HepG2 (cell line): ENCODE measurements around the gene AKR1C4. TPM values are rescaled to one million over a fixed set of nuclear protein-coding genes. Genes with fewer than 3 reads are reported as not detected.
A peak's percentile ranks its signal among the peaks of the same experiment; 100 is the strongest.

Experiments
- ATAD3A ChIP-seq: sonication (generic); formaldehyde crosslinking; IDR thresholded peaks from 2 replicates; pipeline ENCODE4 v1.4.0; 2020; ENCODE audit warnings: missing genetic modification reagents
- BRCA1 ChIP-seq: sonication (generic); formaldehyde crosslinking; IDR thresholded peaks from 2 replicates; pipeline ENCODE4 v1.4.0; 2020; ENCODE audit warnings: missing genetic modification reagents
- CCAR2 ChIP-seq: fragments of 200-400 bp; formaldehyde crosslinking; optimal IDR thresholded peaks from 2 replicates; pipeline ENCODE3; 2018; ENCODE audit warnings: low read depth, mild to moderate bottlenecking, low read length, moderate library complexity
- CREB1 ChIP-seq, 2 experiments: fragments of 450-650 bp in 1 of 2; IDR thresholded peaks; 2 replicates each; pipeline ENCODE4 v1.6.1; 2016 to 2017; ENCODE audit warnings: control low read depth in 1 of 2, mild to moderate bottlenecking in 1 of 2, missing compliant biosample characterization in 1 of 2, missing genetic modification characterization in 1 of 2
- EP300 ChIP-seq, 3 experiments: sonication (generic) in 1 of 3; formaldehyde crosslinking in 1 of 3; IDR thresholded peaks; 2 replicates each; pipeline versions ENCODE4 v1.5.1 to v1.6.1; 2011 to 2020; ENCODE audit warnings: low read depth in 2 of 3, low read length in 2 of 3, borderline replicate concordance in 1 of 3, improper control_type of control experiment in 1 of 3, mild to moderate bottlenecking in 1 of 3, missing genetic modification reagents in 1 of 3, moderate library complexity in 1 of 3
- FOXP4 ChIP-seq: sonication (generic); formaldehyde crosslinking; IDR thresholded peaks from 2 replicates; pipeline ENCODE4 v1.4.0; 2020; ENCODE audit warnings: missing genetic modification reagents
- GPBP1L1 ChIP-seq: sonication (generic); formaldehyde crosslinking; IDR thresholded peaks from 2 replicates; pipeline ENCODE4 v1.5.0; 2020; ENCODE audit warnings: mild to moderate bottlenecking, missing genetic modification reagents
- JARID2 ChIP-seq: sonication (generic); formaldehyde crosslinking; IDR thresholded peaks from 2 replicates; pipeline ENCODE4 v1.8.1; 2023; ENCODE audit warnings: missing genetic modification reagents, inconsistent platforms; ENCODE audit not compliant: insufficient replicate concordance
- MIER2 ChIP-seq: IDR thresholded peaks from 2 replicates; pipeline ENCODE4 v1.6.1; 2016; ENCODE audit warnings: missing biosample characterization, missing genetic modification reagents
- MXI1 ChIP-seq: IDR thresholded peaks from 3 replicates; pipeline ENCODE4 v1.6.1; 2012; ENCODE audit warnings: low read depth, low read length, inconsistent platforms, borderline replicate concordance
- PCBP1 ChIP-seq: fragments of 200-400 bp; formaldehyde crosslinking; IDR thresholded peaks from 2 replicates; pipeline ENCODE4 v1.6.1; 2017; ENCODE audit warnings: mild to moderate bottlenecking, low read depth, low read length, borderline replicate concordance
- SALL1 ChIP-seq: sonication (generic); formaldehyde crosslinking; IDR thresholded peaks from 2 replicates; pipeline ENCODE4 v1.8.0; 2022; ENCODE audit warnings: mild to moderate bottlenecking, missing genetic modification reagents
- TFDP2 ChIP-seq: sonication (generic); formaldehyde crosslinking; IDR thresholded peaks from 2 replicates; pipeline ENCODE4 v1.4.0; 2020; ENCODE audit warnings: missing genetic modification reagents
- ZNF143 ChIP-seq: sonication (generic); formaldehyde crosslinking; IDR thresholded peaks from 2 replicates; pipeline ENCODE4 v1.4.0; 2020; ENCODE audit warnings: missing genetic modification reagents
- ZNF331 ChIP-seq: sonication (generic); formaldehyde crosslinking; IDR thresholded peaks from 2 replicates; pipeline ENCODE4 v1.4.0; 2020; ENCODE audit warnings: missing genetic modification reagents
- ZNF503 ChIP-seq: sonication (generic); formaldehyde crosslinking; IDR thresholded peaks from 2 replicates; pipeline ENCODE4 v1.4.0; 2020; ENCODE audit warnings: missing genetic modification reagents
- ZNF691 ChIP-seq: sonication (generic); formaldehyde crosslinking; IDR thresholded peaks from 2 replicates; pipeline ENCODE4 v1.4.0; 2020; ENCODE audit warnings: missing genetic modification reagents, low read depth, mild to moderate bottlenecking, borderline replicate concordance
- ZNF7 ChIP-seq: IDR thresholded peaks from 2 replicates; pipeline ENCODE4 v1.6.1; 2016; ENCODE audit warnings: missing biosample characterization, missing genetic modification reagents
- ZNF800 ChIP-seq: sonication (generic); formaldehyde crosslinking; IDR thresholded peaks from 2 replicates; pipeline ENCODE4 v1.4.0; 2020; ENCODE audit warnings: missing genetic modification reagents
- polyA plus RNA-seq, 8 experiments: library from polyadenylated mRNA; depleted of rRNA in 3 of 8; stranded (reverse) in 7 of 8; unstranded in 1 of 8; fragments of >200 nt; fragmentation: Illumina TruSeq in 4 of 8; extraction: Trizol in 4 of 8; gene quantifications; 2 replicates each; pipeline versions ENCODE4 v1.2.1 to v1.2.3, GENCODE V29; 2011 to 2016; ENCODE audit warnings: low read depth in 4 of 8, missing spikeins in 1 of 8, mixed read lengths in 1 of 8; ENCODE audit not compliant: insufficient read depth in 1 of 8
- total RNA-seq, 5 experiments: library from RNA; depleted of rRNA; stranded (reverse); fragments of >200 nt; fragmentation: Illumina TruSeq; extraction: Trizol; gene quantifications; 2 replicates each; pipeline ENCODE4 v1.2.3, GENCODE V29; 2016; ENCODE audit warnings: low read depth in 1 of 5

AKR1C4 gene
- total and polyA plus RNA-seq, 2 of the 13 experiments (the other 11 are each of a cell fraction or from before 2014, with no cell fraction given), result 0.18 to 1.3 TPM

- peak; percentile 50; the same call in 1 of the 2 replicates for TF ChIP-seq MIER2 (CRISPR knock-in tag)
- TF ChIP-seq ATAD3A (CRISPR knock-in tag), result no peak
- TF ChIP-seq ZNF503, result no peak
- TF ChIP-seq ZNF7 (CRISPR knock-in tag), result 0 out of 2 replicates have a peak, but pooled peaks have one; percentile 31
- no peak for TF ChIP-seq BRCA1
- no peak for TF ChIP-seq PCBP1
- no peak; the same call in 1 of the 2 replicates for TF ChIP-seq ZNF691
- TF ChIP-seq GPBP1L1 (CRISPR knock-in tag), result no peak
- peak; percentile 79 for TF ChIP-seq FOXP4 (CRISPR knock-in tag)
- no peak for TF ChIP-seq JARID2
- no peak for TF ChIP-seq CREB1 (IDR thresholded peaks at IDR 0.05)
- TF ChIP-seq CREB1 (CRISPR knock-in tag; IDR thresholded peaks at IDR 0.05), result peak; percentile 55
- TF ChIP-seq ZNF331, result peak; percentile 92
- TF ChIP-seq CCAR2, result no peak
- peak; percentile 86 for TF ChIP-seq SALL1 (CRISPR knock-in tag)
- TF ChIP-seq ZNF800 (CRISPR knock-in tag), result no peak
- TF ChIP-seq MXI1, result no peak
- TF ChIP-seq EP300 (IDR thresholded peaks at IDR 0.05; ENCODE audit: low read depth in 2 of 2, low read length in 2 of 2), result peak in 1 of 2 experiments; percentile 84; a peak in 2 of 4 replicates
- peak; percentile 74; the same call in 1 of the 2 replicates for TF ChIP-seq EP300 (CRISPR knock-in tag; IDR thresholded peaks at IDR 0.05; ENCODE audit: borderline replicate concordance)
- no peak for TF ChIP-seq ZNF143 (CRISPR knock-in tag)
- no peak for TF ChIP-seq TFDP2 (CRISPR knock-in tag)
Measured at GRCh38 chr10:5234106-5234860, 37.6 kb downstream of the AKR1C4 start (continued).
